AG08396 (cell line): ENCODE data around the gene NHSL1.

Experiments used
- DNase-seq: peaks from one replicate; pipeline ENCODE4 v3.0.0; 2012; ENCODE audit warnings: low spot score, mixed read lengths

The NHSL1 gene

DNA sequence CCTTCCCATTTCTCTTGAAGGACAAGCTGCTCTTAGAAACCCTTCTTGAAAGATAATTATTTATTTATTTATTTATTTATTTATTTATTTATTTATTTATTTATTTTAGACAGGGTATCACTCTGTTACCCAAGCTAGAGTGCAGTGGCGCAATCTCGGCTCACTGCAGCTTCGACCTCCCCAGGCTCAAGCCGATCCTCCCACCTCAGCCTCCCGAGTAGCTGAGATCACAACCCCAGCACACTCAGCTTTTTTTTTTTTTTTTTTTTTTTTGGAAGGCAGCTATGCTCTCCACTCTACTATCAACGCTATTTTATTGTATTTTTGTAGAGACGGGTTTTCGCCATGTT lies 96.5 kb downstream of the NHSL1 start:
- DNase-seq = no peak

DNA sequence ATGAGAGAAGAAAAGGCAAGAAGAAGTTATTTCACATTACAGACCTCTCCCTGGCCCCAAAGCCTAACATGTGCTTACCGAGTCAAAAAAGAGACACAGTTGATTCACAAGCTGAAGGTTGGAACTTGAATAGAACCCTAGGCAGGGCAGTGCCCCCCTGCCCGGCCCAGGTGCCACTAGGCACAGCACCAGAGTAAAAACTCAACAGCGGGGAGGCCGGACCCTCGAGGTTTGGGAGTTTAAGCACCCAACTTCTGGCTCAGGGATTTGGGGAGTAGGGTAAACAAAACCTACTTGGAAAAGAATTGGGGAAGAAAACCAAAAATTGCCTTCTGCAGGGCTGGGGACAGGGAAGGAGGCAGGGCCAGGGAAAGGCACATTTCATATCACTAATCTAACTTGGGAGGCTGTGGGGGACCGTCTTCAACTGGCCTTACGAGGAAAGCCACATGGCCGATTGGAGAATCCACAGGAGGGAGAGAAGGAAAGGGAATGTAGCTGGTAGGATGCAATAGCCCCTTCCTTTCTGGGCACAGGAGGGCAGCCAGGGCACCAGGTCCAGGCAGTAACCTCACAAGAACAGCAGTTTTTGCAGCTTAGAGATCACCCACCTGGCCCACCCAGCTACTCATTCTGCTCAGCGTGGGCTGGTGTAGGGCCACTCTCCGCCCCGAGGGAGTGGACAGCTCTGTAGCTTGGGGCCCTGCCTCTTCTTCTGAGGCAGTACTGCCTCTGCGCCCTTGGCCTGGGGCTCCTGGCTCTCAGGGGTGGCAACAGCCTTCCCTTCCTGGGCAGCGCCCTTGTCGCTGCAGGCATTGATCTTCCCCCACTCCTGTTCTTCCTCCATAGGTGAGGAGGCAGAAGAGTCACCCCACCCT lies 97.1 kb downstream of the NHSL1 start:
- no peak for DNase-seq

DNA sequence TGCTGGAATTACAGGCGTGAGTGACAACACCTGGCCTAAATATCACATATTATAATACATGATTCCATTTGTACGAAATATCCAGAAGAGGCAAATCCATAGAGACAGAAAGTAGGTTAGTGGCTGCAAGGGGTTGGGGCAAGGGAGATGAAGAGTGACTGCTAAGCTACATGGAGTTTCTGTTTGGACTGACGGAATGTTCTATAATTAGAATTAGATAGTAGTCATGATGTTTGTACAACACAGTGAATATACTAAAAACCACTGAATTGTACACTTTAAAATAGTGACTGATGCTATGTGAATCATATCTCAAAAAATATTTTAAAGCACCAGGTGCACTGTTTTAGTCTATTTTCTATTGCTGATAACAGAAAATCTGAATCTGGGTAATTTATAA lies 99.0 kb downstream of the NHSL1 start:
- DNase-seq = no peak

DNA sequence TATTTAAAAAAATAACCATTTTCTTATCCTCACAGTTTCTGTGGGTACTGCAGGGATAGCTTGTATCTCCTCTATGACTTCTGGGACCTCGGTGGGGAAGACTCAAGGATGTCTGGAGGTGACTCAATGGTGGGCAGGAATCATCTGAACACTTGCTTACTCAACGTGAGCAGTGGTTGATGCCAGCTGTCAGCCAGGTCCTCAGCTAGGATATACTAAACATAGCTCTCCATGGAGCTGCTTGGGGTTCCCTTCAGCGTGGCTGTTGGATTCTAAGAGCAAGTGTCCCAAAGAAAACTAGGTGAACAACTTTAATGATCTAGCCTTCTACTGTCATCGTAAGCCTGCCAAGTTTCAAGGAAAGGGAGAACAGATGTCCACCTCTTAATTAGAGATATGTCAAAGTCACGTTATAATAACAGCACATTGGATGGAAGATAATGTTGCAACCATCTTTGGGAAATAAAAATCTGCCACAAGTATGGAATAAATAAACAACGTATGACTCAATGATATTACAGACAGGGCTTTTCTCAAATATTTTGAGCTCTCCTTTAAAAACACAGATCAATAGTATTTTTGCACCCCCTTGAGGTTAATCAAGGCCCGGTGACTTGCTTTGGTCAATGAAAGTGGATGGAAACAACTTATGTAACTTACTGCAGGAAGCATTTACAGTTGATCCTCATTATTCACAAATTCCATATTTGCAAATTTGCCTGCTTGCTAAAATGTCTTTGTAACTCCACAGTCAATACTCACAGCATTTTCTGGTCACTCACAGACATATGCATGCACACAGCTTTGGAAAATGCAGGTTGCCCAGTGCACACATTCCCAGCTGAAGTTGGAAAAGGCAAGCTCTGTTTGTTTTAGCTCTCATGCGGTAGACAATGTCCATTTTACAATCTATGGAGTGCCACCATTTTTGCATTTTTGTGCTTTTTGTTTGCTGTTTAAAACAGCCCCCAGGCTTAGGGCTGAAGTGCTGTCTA lies 101.9 kb downstream of the NHSL1 start:
- DNase-seq = no peak

GRCh38 chr6:138396709-138397108 lies 102.6 kb downstream of the NHSL1 start:
- no peak for DNase-seq

GRCh38 chr6:138393871-138394783 lies 105.2 kb downstream of the NHSL1 start:
- no peak for DNase-seq

- DNase-seq = no peak
These were observed 109.7 kb downstream of the NHSL1 start for GRCh38 chr6:138389551-138389950.

DNA sequence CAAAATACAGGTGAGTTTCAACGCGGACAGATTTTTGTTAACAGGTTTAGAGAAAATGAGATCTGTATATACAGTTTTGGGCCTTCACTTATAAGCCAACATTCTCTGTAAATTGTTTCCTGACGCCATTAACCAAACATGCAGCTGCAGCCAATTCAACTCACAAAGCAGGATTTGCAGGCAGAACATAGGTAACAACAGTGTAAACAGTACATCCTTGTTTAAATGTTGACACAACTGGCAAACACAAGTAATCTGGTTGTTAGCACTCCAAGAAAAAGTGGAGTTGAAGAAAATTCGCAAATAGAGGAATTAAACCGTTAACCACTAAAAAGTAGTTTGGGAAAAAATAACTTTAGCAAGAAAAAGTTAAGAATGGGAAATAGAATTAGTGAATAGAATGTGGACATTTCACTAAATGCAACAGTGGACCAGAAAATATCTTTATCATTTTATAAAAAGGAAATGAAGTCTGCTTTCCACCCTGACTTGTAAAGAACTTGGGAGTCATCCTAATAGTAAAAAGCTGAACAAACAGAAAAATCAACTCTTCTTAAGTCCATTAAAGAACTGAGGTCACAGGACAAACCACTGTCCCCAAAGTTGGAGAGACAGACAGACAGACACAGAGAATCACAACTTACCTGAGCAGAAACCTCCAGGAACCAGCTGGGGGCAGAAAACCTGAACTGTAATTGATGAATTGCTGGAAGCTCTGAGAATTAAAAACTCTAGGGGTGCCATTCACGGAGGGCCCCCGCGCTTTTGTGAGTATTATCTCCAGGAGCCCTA lies 111.5 kb downstream of the NHSL1 start:
- no peak for DNase-seq

GRCh38 chr6:138386897-138387296 lies 112.4 kb downstream of the NHSL1 start:
- no peak for DNase-seq

- DNase-seq = no peak
These were observed 115.5 kb downstream of the NHSL1 start for GRCh38 chr6:138383776-138384175.

GRCh38 chr6:138382498-138383265 lies 116.6 kb downstream of the NHSL1 start:
- DNase-seq = no peak

DNA sequence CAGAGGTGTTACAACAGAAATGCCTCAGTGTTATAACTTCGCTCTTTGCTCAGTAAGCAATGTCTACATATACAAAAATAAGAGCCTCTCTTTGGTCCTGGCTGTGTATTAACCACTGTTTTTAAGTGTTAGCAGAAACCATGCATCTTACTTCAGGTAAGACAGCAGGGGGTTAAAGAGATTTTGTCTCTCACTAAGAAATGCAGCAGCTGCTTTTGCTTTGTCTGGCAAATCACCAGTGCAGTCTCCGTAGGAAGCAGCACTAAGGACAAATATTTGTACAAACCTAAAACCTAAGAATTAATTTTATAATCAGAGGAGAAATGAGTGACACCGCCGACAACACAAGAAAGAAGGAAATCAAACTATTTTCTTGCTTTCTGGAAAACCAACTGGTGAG lies 120.8 kb downstream of the NHSL1 start:
- DNase-seq = no peak

GRCh38 chr6:138377844-138378243 lies 121.5 kb downstream of the NHSL1 start, which contains the start of gene SMIM28:
SMIM28 (plus strand) TSS chr6:138377905; CDS start chr6:138378073, 168 bp downstream.
- no peak for DNase-seq

DNA sequence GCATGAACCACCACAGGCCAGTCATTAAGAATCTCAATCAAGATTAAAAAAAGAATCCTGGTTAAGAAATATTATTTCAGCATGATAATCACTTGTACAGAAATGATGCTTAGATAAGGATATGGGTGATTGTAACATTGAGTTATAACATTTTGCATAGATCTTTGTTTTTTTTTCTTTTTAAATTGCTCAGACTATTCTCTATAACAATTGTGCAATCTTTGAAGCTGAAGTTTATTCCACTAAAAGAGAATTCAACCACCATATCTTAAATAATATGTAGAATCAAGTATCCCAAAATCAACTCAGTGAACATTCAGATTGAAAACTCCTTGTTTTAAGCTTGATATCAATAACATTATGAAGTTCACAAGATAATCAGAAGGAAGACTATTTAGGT lies 122.3 kb downstream of the NHSL1 start:
- no peak for DNase-seq

GRCh38 chr6:138374815-138375214 lies 124.5 kb downstream of the NHSL1 start:
- DNase-seq = no peak

DNA sequence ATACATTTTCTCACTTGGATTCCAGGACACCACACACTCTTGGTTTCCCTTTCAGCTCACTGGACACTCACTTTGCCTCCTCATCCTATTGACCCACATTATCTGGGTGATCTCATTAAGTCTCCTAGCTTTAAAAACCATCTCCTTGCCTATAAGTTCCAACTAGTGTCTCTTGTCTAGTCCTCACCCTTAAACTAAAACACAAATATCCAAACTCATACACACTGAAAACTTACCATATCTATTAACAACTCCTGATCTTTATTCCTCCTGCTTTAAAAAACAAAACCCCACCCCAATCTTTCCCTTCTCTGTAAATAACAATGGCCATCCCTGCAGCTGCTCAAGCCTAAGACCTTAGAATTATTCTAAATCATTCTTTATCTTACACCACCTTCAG lies 125.1 kb downstream of the NHSL1 start:
- DNase-seq = no peak

- no peak for DNase-seq
These were observed 126.4 kb downstream of the NHSL1 start for GRCh38 chr6:138372711-138373463.
